Activated naive CD8-positive, alpha-beta T cell treated with anti-CD3 and anti-CD28 coated beads, Interleukin-2, amount 10 ng/mL, durations not matched to agents 7 days and 5 days (primary cell): ENCODE results near the gene RUNX1. TPM values are rescaled to one million over a fixed set of nuclear protein-coding genes. Genes with fewer than 3 reads are reported as not detected.
"Not testable (repeated sequence)": the region's sequence is repeated elsewhere in the genome, so short reads cannot be mapped to it uniquely, and the experiment has no call there.

ENCODE experiments used
- ATAC-seq: fragments of 150-1000 bp; cut with Tn5 transposase; one replicate; pipeline ENCODE4 v1.10.0; 2021; ENCODE audit warnings: low read depth, moderate library complexity
- POLR2A ChIA-PET: fragments of 350-600 bp; sonication (Branson Sonifier 250); formaldehyde crosslinking; loops from one replicate; lab custom pipeline; 2021; ENCODE audit warnings: antibody characterized with exemption; lab: Charles Lee
- DNase-seq: peaks from one replicate; pipeline ENCODE4 v3.0.0; 2021
- H3K27ac Mint-ChIP-seq: one replicate; pipeline ENCODE4 v1.8.0; 2022; ENCODE audit warnings: mild to moderate bottlenecking, mixed read lengths
- H3K27me3 Mint-ChIP-seq: one replicate; pipeline ENCODE4 v1.8.0; 2022; ENCODE audit warnings: mild to moderate bottlenecking, moderate library complexity, mixed read lengths
- H3K36me3 Mint-ChIP-seq: one replicate; pipeline ENCODE4 v1.8.0; 2021; ENCODE audit warnings: mild to moderate bottlenecking, mixed read lengths
- H3K4me1 Mint-ChIP-seq: one replicate; pipeline ENCODE4 v1.8.0; 2021; ENCODE audit warnings: mixed read lengths
- H3K4me3 Mint-ChIP-seq: one replicate; pipeline ENCODE4 v1.8.0; 2022; ENCODE audit warnings: mild to moderate bottlenecking, moderate library complexity, mixed read lengths
- H3K9me3 Mint-ChIP-seq: one replicate; pipeline ENCODE4 v1.8.0; 2021; ENCODE audit warnings: mixed read lengths
- total RNA-seq, 2 experiments: library from RNA; stranded (reverse); gene quantifications; one replicate each; pipeline ENCODE4 v1.2.3, GENCODE V29; 2021

Gene RUNX1
- total RNA-seq, 2 experiments from 2014 or later: 23.0 to 29.7 TPM

GRCh38 chr21:34998176-34998575 lies 50.9 kb downstream of the RUNX1 start:
- no peak overlapping the region for H3K4me3 Mint-ChIP-seq
- H3K9me3 Mint-ChIP-seq: no peaks in the 10 kb centered on the region
- H3K27ac Mint-ChIP-seq: no peak overlapping the region
- POLR2A ChIA-PET: no interaction called here
- ATAC-seq (no peak), DNase-seq (no peak)
- peaks cover 6% of the 10 kb centered on the region for H3K27me3 Mint-ChIP-seq
- H3K36me3 Mint-ChIP-seq: peaks cover 2% of the 10 kb centered on the region
- peaks cover 23% of the 10 kb centered on the region for H3K4me1 Mint-ChIP-seq

- Mint-ChIP-seq H3K4me3 (no peak overlapping the region), H3K36me3 (no peaks in the 10 kb centered on the region), H3K4me1 (peaks cover 21% of the 10 kb centered on the region), H3K27ac (no peak overlapping the region), H3K9me3 (no peaks in the 10 kb centered on the region), H3K27me3 (peaks cover 6% of the 10 kb centered on the region)
- DNase-seq (no peak), ATAC-seq (no peak)
- POLR2A ChIA-PET: no interaction called here
Measured at GRCh38 chr21:34997294-34997693, 51.8 kb downstream of the RUNX1 start.

GRCh38 chr21:34996304-34997101 lies 52.6 kb downstream of the RUNX1 start:
- Mint-ChIP-seq H3K9me3 (no peaks in the 10 kb centered on the region), H3K27me3 (peaks cover 8% of the 10 kb centered on the region), H3K4me3 (no peak overlapping the region), H3K36me3 (no peaks in the 10 kb centered on the region), H3K27ac (no peak overlapping the region), H3K4me1 (peaks cover 21% of the 10 kb centered on the region)
- POLR2A ChIA-PET: interaction anchor here (0.6 kb wide), 1 partner anchor 20 kb away, joined by 4 read pairs; no protein-coding TSS in a partner anchor
- DNase-seq (no peak), ATAC-seq (no peak)

GRCh38 chr21:34995979-34996303 lies 53.2 kb downstream of the RUNX1 start:
- Mint-ChIP-seq H3K27ac (no peak overlapping the region), H3K4me3 (no peak overlapping the region), H3K4me1 (peaks cover 21% of the 10 kb centered on the region), H3K9me3 (no peaks in the 10 kb centered on the region), H3K27me3 (peaks cover 14% of the 10 kb centered on the region), H3K36me3 (no peaks in the 10 kb centered on the region)
- POLR2A ChIA-PET: interaction anchor here (0.6 kb wide), 1 partner anchor 20 kb away, joined by 4 read pairs; no protein-coding TSS in a partner anchor
- ATAC-seq (no peak), DNase-seq (no peak)

GRCh38 chr21:34994766-34995631 lies 54.1 kb downstream of the RUNX1 start:
- peaks cover 15% of the 10 kb centered on the region for H3K27me3 Mint-ChIP-seq
- H3K9me3 Mint-ChIP-seq: no peaks in the 10 kb centered on the region
- H3K4me1 Mint-ChIP-seq: peaks cover 21% of the 10 kb centered on the region
- no peak for ATAC-seq
- no peak for DNase-seq
- no peak overlapping the region for H3K4me3 Mint-ChIP-seq
- POLR2A ChIA-PET: no interaction called here
- no peaks in the 10 kb centered on the region for H3K36me3 Mint-ChIP-seq
- H3K27ac Mint-ChIP-seq: no peak overlapping the region

GRCh38 chr21:34993521-34993921 lies 55.6 kb downstream of the RUNX1 start:
- POLR2A ChIA-PET, DNase-seq, H3K4me3 Mint-ChIP-seq, H3K36me3 Mint-ChIP-seq, H3K27ac Mint-ChIP-seq, H3K9me3 Mint-ChIP-seq, ATAC-seq: not testable (repeated sequence)
- peaks cover 23% of the 10 kb centered on the region for H3K4me1 Mint-ChIP-seq
- H3K27me3 Mint-ChIP-seq: peaks cover 28% of the 10 kb centered on the region

- POLR2A ChIA-PET: no interaction called here
Measured at GRCh38 chr21:34992736-34993398, 56.2 kb downstream of the RUNX1 start.

GRCh38 chr21:34992180-34992579 lies 56.9 kb downstream of the RUNX1 start:
- POLR2A ChIA-PET: no interaction called here
- Mint-ChIP-seq H3K4me3 (no peak overlapping the region), H3K4me1 (peaks cover 32% of the 10 kb centered on the region), H3K9me3 (no peaks in the 10 kb centered on the region), H3K36me3 (no peaks in the 10 kb centered on the region), H3K27ac (no peak overlapping the region), H3K27me3 (peaks cover 39% of the 10 kb centered on the region)
- DNase-seq (no peak), ATAC-seq (no peak)

More at GRCh38 chr21:34992736-34993398, 56.2 kb downstream of the RUNX1 start:
- Mint-ChIP-seq H3K4me3 (no peak overlapping the region), H3K27ac (no peak overlapping the region), H3K27me3 (peaks cover 34% of the 10 kb centered on the region), H3K9me3 (no peaks in the 10 kb centered on the region), H3K36me3 (no peaks in the 10 kb centered on the region), H3K4me1 (peaks cover 28% of the 10 kb centered on the region)
- no peak for ATAC-seq
- DNase-seq: no peak

- DNase-seq: no peak
- H3K4me1 Mint-ChIP-seq: peaks cover 37% of the 10 kb centered on the region
- H3K9me3 Mint-ChIP-seq: no peaks in the 10 kb centered on the region
- no peak overlapping the region for H3K27ac Mint-ChIP-seq
- no peak overlapping the region for H3K4me3 Mint-ChIP-seq
- H3K36me3 Mint-ChIP-seq: no peaks in the 10 kb centered on the region
- peaks cover 41% of the 10 kb centered on the region for H3K27me3 Mint-ChIP-seq
- ATAC-seq: no peak
- POLR2A ChIA-PET: no interaction called here
Measured at GRCh38 chr21:34991366-34991957, 57.6 kb downstream of the RUNX1 start.

GRCh38 chr21:34990842-34991241 lies 58.3 kb downstream of the RUNX1 start:
- no peaks in the 10 kb centered on the region for H3K36me3 Mint-ChIP-seq
- H3K27ac Mint-ChIP-seq: no peak overlapping the region
- peaks cover 37% of the 10 kb centered on the region for H3K4me1 Mint-ChIP-seq
- POLR2A ChIA-PET: no interaction called here
- DNase-seq (no peak), ATAC-seq (no peak)
- peaks cover 39% of the 10 kb centered on the region for H3K27me3 Mint-ChIP-seq
- no peaks in the 10 kb centered on the region for H3K9me3 Mint-ChIP-seq
- H3K4me3 Mint-ChIP-seq: no peak overlapping the region

GRCh38 chr21:34989337-34990151 lies 59.6 kb downstream of the RUNX1 start:
- Mint-ChIP-seq H3K9me3 (no peaks in the 10 kb centered on the region), H3K4me1 (peaks cover 42% of the 10 kb centered on the region), H3K27me3 (peaks cover 41% of the 10 kb centered on the region), H3K27ac (no peak overlapping the region), H3K36me3 (no peaks in the 10 kb centered on the region), H3K4me3 (no peak overlapping the region)
- POLR2A ChIA-PET: interaction anchor here (1.0 to 1.3 kb wide), 2 partner anchors 15 to 48 kb away, joined by 3 read pairs; no protein-coding TSS in a partner anchor
- DNase-seq: no peak
- no peak for ATAC-seq

- H3K27me3 Mint-ChIP-seq: peaks cover 41% of the 10 kb centered on the region
- ATAC-seq (no peak), DNase-seq (no peak)
- POLR2A ChIA-PET: interaction anchor here (0.7 to 1.8 kb wide), 3 partner anchors 10 to 57 kb away, joined by 3 to 7 read pairs (median 3); no protein-coding TSS in a partner anchor
- no peak overlapping the region for H3K4me3 Mint-ChIP-seq
- H3K4me1 Mint-ChIP-seq: peaks cover 51% of the 10 kb centered on the region
- no peaks in the 10 kb centered on the region for H3K36me3 Mint-ChIP-seq
- H3K9me3 Mint-ChIP-seq: no peaks in the 10 kb centered on the region
- H3K27ac Mint-ChIP-seq: no peak overlapping the region
Measured at GRCh38 chr21:34988625-34989024, 60.5 kb downstream of the RUNX1 start.
